GM19239 (cell line): Measurements from ENCODE around the gene CUL9.
A peak's percentile ranks its signal among the peaks of the same experiment; 100 is the strongest.

ENCODE experiments used
- DNase-seq: peaks from one replicate; pipeline ENCODE4 v3.0.0; 2011; ENCODE audit warnings: low spot score; ENCODE audit not compliant: insufficient read length
- FAIRE-seq: peaks from 2 replicates; lab custom pipeline; 2011; peaks lifted over from hg19 to GRCh38; lab: Jason Lieb, UNC

The CUL9 gene

DNA sequence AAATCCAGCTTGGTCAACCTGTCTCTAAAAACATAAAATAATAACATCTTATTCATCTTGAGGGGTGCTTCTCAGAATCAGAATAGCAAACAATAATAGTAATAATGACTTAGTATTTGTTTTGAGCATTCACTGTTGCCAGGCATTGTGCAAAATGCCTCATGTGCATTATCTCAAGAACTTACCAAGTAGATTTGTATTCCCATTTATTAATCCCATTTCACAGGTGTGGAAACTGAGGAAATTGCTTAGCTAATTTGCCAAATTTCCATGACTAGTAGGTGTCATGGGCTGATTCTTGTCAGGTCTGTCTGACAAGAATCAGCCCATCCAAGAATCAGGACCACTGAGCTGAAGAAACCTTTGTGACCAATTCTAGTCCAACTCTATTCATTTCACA is 66.8 kb downstream of the CUL9 start:
- DNase-seq (no peak), FAIRE-seq (no peak)

- FAIRE-seq, result peak; percentile 88
- no peak for DNase-seq
Observed at GRCh38 chr6:43250992-43251373, 69.0 kb downstream of the CUL9 start.

- FAIRE-seq (no peak), DNase-seq (no peak)
Observed at GRCh38 chr6:43253401-43253800, 71.4 kb downstream of the CUL9 start.

DNA sequence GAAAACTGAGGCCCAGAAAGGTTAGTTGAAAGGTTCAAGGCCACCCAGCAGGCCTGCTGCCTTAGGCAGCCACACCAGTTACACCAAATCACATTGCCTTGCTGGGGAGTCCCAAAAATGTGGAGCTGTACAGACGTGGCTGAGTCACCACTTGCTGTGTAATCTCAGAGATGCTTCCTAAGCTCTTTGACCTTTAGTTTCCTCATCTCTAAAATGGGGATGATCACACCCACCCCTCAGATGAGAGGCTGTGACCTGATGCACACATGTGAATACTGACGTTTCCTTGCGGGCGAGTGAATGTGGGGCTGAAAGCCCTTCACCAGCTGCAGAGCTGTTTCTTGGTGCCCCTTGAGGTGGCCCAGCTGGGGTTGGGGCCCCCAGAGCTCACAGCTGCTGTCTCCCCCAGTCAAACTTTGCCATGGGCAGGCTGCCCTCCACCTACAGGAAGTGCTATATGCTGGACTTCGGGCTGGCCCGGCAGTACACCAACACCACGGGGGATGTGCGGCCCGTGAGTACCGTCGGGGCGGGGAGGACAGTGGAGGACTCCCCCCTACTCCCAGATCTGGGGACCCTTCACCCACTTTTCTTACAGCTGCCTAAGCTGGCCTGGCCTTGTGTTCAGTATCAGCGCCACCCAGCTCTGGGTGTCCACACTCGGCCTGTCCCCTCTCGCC is 72.3 kb downstream of the CUL9 start:
- FAIRE-seq (no peak), DNase-seq (no peak)

GRCh38 chr6:43254846-43255245 is 72.8 kb downstream of the CUL9 start:
- DNase-seq (no peak), FAIRE-seq (no peak)

DNA sequence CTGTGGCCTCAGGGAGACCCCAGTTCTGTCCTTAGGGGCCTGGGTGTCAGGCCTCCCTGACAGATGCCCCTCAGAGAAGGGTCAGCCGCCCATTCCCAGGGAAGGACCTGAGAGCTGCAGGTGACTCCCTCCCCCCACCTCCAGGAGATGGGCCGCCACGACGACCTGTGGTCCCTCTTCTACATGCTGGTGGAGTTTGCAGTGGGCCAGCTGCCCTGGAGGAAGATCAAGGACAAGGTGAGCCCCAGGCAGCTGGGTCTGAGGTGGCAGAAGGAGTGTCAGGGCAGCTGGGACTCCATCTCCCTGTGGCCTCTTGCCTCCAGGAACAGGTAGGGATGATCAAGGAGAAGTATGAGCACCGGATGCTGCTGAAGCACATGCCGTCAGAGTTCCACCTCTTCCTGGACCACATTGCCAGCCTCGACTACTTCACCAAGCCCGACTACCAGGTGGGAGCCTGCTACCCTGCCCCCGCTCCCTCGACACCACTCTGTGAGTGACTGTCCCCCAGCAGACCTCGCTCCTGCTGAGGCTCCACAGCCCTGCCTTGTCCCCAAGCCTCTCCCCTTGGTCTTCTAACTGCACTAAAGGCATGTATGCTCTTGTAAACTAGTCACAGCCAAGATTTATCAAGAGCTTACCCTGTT is 73.5 kb downstream of the CUL9 start:
- DNase-seq (no peak), FAIRE-seq (no peak)

DNA sequence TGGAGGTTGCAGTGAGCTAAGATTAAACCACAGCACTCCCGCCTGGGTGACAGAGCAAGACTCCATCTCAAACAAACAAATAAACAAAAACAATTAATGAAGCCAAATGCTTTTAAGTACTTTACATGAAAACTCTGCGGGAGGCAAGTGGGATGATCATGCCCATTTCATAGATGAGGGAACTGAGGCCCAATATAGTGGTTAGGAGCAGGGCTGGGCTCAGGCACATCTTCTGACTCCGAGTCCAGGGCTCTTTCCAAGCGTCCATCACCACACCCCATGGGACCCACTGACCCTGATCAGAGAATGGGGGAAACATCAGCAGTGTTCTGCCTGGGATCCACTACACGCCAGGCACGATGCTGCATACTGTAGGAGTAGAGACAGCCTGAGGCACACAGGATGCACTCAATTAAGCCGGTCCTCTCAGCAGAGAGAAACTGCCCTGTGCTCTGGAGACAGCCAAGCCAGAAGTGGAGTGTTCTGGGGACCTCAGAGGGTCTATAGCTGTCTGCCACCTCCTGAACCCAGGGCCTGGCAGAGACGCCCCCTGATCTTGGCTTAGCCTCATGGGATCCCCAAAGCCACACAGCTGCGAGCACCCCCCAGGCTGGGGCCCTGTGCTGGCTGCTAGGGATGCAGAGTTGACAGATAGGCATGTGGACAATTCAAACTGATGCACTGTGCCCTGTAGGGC is 74.8 kb downstream of the CUL9 start:
- FAIRE-seq (no peak), DNase-seq (no peak)

GRCh38 chr6:43257367-43258145 is 75.6 kb downstream of the CUL9 start:
- FAIRE-seq (no peak), DNase-seq (no peak)

DNA sequence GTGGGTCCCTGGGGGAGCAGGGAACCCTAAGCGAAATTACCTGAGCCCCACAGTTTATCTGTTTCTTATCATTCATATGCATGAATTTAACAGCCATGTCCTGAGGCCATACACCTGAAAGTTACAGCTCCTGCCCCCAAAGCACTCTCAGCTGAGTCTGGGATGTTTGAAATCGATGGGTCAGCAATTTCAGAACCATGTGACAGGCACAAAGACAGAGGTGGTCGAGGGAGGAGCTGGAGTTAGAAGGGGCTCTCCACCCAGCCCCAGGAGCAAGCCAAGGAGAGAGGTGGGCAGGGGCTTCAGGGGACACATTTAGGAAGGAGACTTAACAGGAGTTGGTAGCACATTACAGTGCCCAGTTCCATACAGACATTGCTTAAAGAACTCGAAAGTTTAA is 76.2 kb downstream of the CUL9 start:
- no peak for FAIRE-seq
- no peak for DNase-seq

GRCh38 chr6:43258807-43259686 is 77.1 kb downstream of the CUL9 start:
- no peak for FAIRE-seq
- no peak for DNase-seq

DNA sequence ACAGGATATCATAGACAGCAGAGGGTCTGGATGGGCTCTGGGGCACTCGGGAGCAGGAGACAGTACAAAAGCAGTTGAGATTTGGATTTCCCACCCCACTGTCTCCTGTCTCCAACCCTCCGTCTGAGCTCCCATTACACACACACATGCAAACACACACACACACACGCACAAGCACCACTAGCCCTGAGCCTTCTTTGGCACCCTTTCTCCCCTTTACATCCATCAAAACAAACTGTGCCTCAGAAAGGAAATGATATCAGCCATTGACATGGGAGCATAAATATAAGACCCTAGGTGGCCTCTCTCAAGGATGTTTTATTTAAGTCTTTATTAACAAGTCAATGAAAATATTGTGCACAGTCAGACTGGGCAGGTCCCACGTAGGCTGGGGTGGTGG is 78.8 kb downstream of the CUL9 start:
- DNase-seq (no peak), FAIRE-seq (no peak)

DNA sequence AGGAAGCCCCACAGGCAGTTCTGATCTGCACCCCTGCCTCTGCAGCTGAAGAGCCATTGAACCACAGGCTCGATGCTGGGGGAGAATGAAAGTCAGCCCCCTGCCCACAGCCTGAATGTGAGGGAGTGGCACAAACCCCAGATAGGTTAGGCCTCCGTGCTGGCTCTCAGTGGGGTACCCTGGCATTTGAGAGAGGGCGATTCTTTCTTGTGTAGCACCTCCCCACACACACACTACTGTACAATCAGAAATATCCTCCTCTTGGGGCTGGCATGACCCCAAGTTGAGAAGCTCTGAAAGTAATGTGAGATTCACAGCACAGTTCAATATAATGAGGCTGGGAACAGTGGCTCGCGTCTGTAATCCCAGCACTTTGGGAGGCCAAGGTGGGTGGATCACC is 79.2 kb downstream of the CUL9 start:
- no peak for DNase-seq
- no peak for FAIRE-seq

GRCh38 chr6:43262000-43262779 is 80.2 kb downstream of the CUL9 start:
- DNase-seq, result no peak
- no peak for FAIRE-seq

- no peak for DNase-seq
- no peak for FAIRE-seq
Observed at GRCh38 chr6:43262780-43263313, 80.9 kb downstream of the CUL9 start.

DNA sequence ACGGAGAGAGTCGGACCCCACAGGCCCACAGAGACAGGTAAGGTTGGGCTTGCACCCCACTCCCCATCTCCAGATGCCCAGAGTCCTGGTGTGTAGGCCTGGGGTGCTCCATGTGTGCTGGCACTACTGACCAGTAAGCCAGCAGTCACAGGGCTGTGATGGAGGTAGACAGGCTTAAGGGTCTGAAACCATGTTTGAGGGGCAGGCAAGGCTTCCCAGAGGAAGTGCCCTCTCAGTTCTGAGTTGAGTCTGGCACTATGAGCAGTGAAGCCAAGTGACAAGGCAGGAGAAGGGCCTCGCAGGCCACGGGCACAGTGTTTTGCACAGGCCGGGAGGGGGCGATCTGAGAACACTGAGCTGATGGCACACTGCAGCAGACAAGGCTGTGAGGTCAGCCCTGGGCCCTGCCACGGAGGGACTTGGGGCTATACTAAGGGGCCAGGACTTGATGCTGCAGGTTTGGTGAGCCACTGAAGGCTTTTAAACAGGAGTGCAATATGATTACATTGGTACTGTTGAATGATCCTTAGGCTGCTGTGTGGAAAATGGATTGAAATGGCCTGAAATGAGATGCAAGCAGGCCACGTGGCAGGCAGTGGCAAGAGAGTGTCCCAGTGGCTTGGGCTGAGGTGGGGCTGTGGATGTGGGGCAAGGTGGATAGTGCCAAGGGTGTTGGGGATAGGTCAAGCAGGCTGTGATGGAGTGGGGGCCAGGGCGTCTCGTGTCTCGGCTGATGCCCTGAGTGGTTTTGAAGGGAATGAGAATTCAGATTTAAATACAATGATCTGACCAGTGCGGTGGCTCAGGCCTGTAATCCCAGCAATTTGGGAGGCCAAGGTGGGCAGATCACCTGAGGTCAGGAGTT is 81.5 kb downstream of the CUL9 start:
- FAIRE-seq (peak; percentile 70), DNase-seq (peak; percentile 94)

GRCh38 chr6:43264599-43265145 is 82.7 kb downstream of the CUL9 start:
- DNase-seq, result no peak
- no peak for FAIRE-seq

GRCh38 chr6:43265564-43265963 is 83.6 kb downstream of the CUL9 start:
- no peak for FAIRE-seq

More at GRCh38 chr6:43265564-43265963, 83.6 kb downstream of the CUL9 start:
- DNase-seq, result no peak
